Kidney epithelial cell (primary cell): ENCODE data around the gene KCNJ5. TPM values are rescaled to one million over a fixed set of nuclear protein-coding genes. Genes with fewer than 3 reads are reported as not detected.

Experiments used
- DNase-seq: peaks from one replicate; pipeline ENCODE4 v3.0.0-alpha.2; 2010; ENCODE audit warnings: low read depth
- H3K27me3 ChIP-seq: 2 replicates; pipeline ENCODE4 v1.6.0; 2011; ENCODE audit warnings: low read length; ENCODE audit not compliant: control insufficient read depth, insufficient read depth
- H3K36me3 ChIP-seq: 2 replicates; pipeline ENCODE4 v1.5.1; 2011; ENCODE audit warnings: low read length; ENCODE audit not compliant: control insufficient read depth, insufficient read depth
- H3K4me3 ChIP-seq: 2 replicates; pipeline ENCODE4 v1.5.1; 2011; ENCODE audit warnings: low read depth, mild to moderate bottlenecking, control low read depth, low read length
- CTCF ChIP-seq: IDR thresholded peaks from 2 replicates; pipeline ENCODE4 v1.5.1; 2011; ENCODE audit warnings: mild to moderate bottlenecking, moderate library complexity, low read length, control low read depth, inconsistent platforms; ENCODE audit not compliant: insufficient read depth, poor library complexity, severe bottlenecking
- total RNA-seq: library from RNA; depleted of rRNA; stranded (reverse); fragments of >200 nt; gene quantifications from 2 replicates; pipeline ENCODE4 v1.2.3, GENCODE V29; 2015

The KCNJ5 gene
- total RNA-seq, 1 donor from 2014 or later, result 3.4 TPM

- no peak for DNase-seq
- H3K4me3 ChIP-seq, result no peak overlapping the region
- no peaks in the 10 kb centered on the region for H3K36me3 ChIP-seq
- TF ChIP-seq CTCF, result no peak
- peaks cover 2% of the 10 kb centered on the region for H3K27me3 ChIP-seq
These were observed 18.6 kb upstream of the KCNJ5 start for GRCh38 chr11:128872594-128872993.

- Histone ChIP-seq H3K36me3 (no peaks in the 10 kb centered on the region), H3K27me3 (peaks cover 4% of the 10 kb centered on the region), H3K4me3 (no peak overlapping the region)
- TF ChIP-seq CTCF, result no peak
- DNase-seq, result no peak
These were observed 16.7 kb upstream of the KCNJ5 start for GRCh38 chr11:128874427-128874826.

- DNase-seq, result no peak
- Histone ChIP-seq H3K27me3 (peaks cover 9% of the 10 kb centered on the region), H3K36me3 (no peaks in the 10 kb centered on the region), H3K4me3 (no peak overlapping the region)
- no peak for TF ChIP-seq CTCF
These were observed 15.0 kb upstream of the KCNJ5 start for GRCh38 chr11:128876133-128876650.

- Histone ChIP-seq H3K4me3 (no peak overlapping the region), H3K27me3 (peaks cover 11% of the 10 kb centered on the region), H3K36me3 (no peaks in the 10 kb centered on the region)
- TF ChIP-seq CTCF, result no peak
- DNase-seq, result no peak
These were observed 13.4 kb upstream of the KCNJ5 start for GRCh38 chr11:128877726-128878125.

GRCh38 chr11:128878455-128878854 is 12.7 kb upstream of the KCNJ5 start:
- no peak for TF ChIP-seq CTCF
- H3K4me3 ChIP-seq, result no peak overlapping the region
- no peak for DNase-seq
- H3K36me3 ChIP-seq, result no peaks in the 10 kb centered on the region
- H3K27me3 ChIP-seq, result peaks cover 11% of the 10 kb centered on the region

GRCh38 chr11:128879817-128880216 is 11.3 kb upstream of the KCNJ5 start:
- no peaks in the 10 kb centered on the region for H3K36me3 ChIP-seq
- no peak for TF ChIP-seq CTCF
- H3K4me3 ChIP-seq, result no peak overlapping the region
- H3K27me3 ChIP-seq, result peaks cover 11% of the 10 kb centered on the region
- DNase-seq, result no peak
